OCI-LY3 (cell line): ENCODE data around the gene SIK2.

Experiments
- EZH2phosphoT487 ChIP-seq: fragments of 200-600 bp; shearing (Covaris generic); IDR thresholded peaks from 2 replicates; pipeline ENCODE4 v1.6.1; 2018; ENCODE audit warnings: antibody characterized with exemption, mixed run types, low read depth
- TF ChIP-seq, protein P1 (sequence below): fragments of 200-600, 300-600 bp; sonication (generic); IDR thresholded peaks from 2 replicates; pipeline ENCODE4 v1.5.1; 2014; ENCODE audit warnings: antibody characterized with exemption, low read length, low read depth

DNA sequence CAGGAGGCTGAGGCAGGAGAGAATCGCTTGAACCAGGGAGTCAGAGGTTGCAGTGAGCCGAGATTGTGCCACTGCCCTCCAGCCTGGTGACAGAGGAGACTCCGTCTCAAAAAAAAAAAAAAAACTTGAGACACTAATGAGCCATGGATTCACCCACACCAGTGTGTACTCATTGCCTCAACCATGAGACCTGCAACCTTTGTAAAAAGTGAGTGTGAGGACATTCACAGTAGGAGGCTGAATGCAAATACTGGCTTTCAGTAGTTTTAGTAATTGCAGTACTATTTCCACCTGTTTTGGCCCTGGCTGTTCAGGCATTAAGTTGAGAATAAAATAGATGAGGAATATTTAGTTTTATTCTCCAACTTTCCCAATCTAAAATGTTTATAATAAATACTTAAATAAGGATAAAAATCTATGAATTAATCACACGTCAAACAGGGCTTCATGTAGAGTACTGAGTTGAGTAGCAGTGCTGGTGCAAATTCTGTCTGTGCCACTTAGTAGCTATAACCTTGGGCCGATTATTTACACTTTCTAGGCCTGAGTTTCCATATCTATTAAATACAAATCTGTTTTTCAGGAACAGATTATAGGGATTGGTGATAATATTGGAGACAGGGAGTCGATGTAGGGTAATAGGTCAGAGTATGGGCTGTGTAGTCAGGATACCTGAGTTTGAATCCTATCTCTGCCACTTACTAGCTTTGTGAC is 91.1 kb downstream of the SIK2 start:
- TF ChIP-seq, protein P1, sequence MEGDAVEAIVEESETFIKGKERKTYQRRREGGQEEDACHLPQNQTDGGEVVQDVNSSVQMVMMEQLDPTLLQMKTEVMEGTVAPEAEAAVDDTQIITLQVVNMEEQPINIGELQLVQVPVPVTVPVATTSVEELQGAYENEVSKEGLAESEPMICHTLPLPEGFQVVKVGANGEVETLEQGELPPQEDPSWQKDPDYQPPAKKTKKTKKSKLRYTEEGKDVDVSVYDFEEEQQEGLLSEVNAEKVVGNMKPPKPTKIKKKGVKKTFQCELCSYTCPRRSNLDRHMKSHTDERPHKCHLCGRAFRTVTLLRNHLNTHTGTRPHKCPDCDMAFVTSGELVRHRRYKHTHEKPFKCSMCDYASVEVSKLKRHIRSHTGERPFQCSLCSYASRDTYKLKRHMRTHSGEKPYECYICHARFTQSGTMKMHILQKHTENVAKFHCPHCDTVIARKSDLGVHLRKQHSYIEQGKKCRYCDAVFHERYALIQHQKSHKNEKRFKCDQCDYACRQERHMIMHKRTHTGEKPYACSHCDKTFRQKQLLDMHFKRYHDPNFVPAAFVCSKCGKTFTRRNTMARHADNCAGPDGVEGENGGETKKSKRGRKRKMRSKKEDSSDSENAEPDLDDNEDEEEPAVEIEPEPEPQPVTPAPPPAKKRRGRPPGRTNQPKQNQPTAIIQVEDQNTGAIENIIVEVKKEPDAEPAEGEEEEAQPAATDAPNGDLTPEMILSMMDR, result no peak
- TF ChIP-seq EZH2phosphoT487, result no peak
